PC-3 (cell line): ENCODE results near the gene SDK1. TPM values are rescaled to one million over a fixed set of nuclear protein-coding genes. Genes with fewer than 3 reads are reported as not detected.

ENCODE experiments used
- ATAC-seq: fragments of 200-7000 bp; cut with Tn5 transposase; 2 replicates; pipeline ENCODE4 v1.9.1; 2020; ENCODE audit warnings: mild to moderate bottlenecking, moderate library complexity
- BruUV-seq: library from RNA; stranded (reverse); fragments of 400-500 nt; replicated peaks from 2 replicates; lab custom pipeline; 2021; lab: Mats Ljungman, UMichigan
- CTCF ChIA-PET: fragments of 300-600 bp; sonication (Branson Sonifier 250); formaldehyde crosslinking; loops from one replicate; lab custom pipeline; 2022; ENCODE audit warnings: antibody characterized with exemption; lab: Charles Lee
- POLR2A ChIA-PET: fragments of 300-600 bp; sonication (Branson Sonifier 250); formaldehyde crosslinking; loops from one replicate; lab custom pipeline; 2022; ENCODE audit warnings: antibody characterized with exemption; ENCODE audit not compliant: unreplicated experiment; lab: Charles Lee
- DNase-seq: peaks from one replicate; pipeline ENCODE4 v3.0.0-alpha.2; 2015
- H2AFZ ChIP-seq: fragments of 300-600 bp; sonication (generic); 2 replicates; pipeline ENCODE4 v1.6.0; 2016; ENCODE audit warnings: antibody characterized with exemption, low read length
- H3F3A ChIP-seq: fragments of 300-600 bp; sonication (generic); one replicate; pipeline ENCODE4 v1.6.0; 2017; ENCODE audit warnings: antibody characterized with exemption, low read length, control low read depth, mild to moderate bottlenecking; ENCODE audit not compliant: unreplicated experiment
- H3K27ac ChIP-seq: fragments of 300-600 bp; sonication (generic); 2 replicates; pipeline ENCODE4 v1.5.1; 2016; ENCODE audit warnings: mild to moderate bottlenecking, low read length
- H3K27me3 ChIP-seq: fragments of 300-600 bp; sonication (generic); 2 replicates; pipeline ENCODE4 v1.6.1; 2016; ENCODE audit warnings: low read length, mixed read lengths
- H3K36me3 ChIP-seq: fragments of 300-600 bp; sonication (generic); 2 replicates; pipeline ENCODE4 v1.6.1; 2016; ENCODE audit warnings: low read depth, mixed run types, low read length, mixed read lengths
- H3K4me1 ChIP-seq: fragments of 300-600 bp; sonication (generic); 2 replicates; pipeline ENCODE4 v1.5.1; 2016; ENCODE audit warnings: low read length; ENCODE audit not compliant: insufficient read depth
- H3K4me2 ChIP-seq: fragments of 300-600 bp; sonication (generic); 2 replicates; pipeline ENCODE4 v1.6.0; 2016; ENCODE audit warnings: low read length
- H3K4me3 ChIP-seq: fragments of 300-600 bp; sonication (generic); 2 replicates; pipeline ENCODE4 v1.5.1; 2016; ENCODE audit warnings: mild to moderate bottlenecking, low read length, mixed read lengths
- H3K79me2 ChIP-seq: fragments of 300-600 bp; sonication (generic); 2 replicates; pipeline ENCODE4 v1.6.1; 2017; ENCODE audit warnings: low read length, mixed read lengths
- H3K9ac ChIP-seq: fragments of 300-600 bp; sonication (generic); 2 replicates; pipeline ENCODE4 v1.6.0; 2016; ENCODE audit warnings: mild to moderate bottlenecking, low read length
- H3K9me2 ChIP-seq: fragments of 300-600 bp; sonication (generic); replicated peaks from 2 replicates; pipeline ENCODE4 v1.6.1; 2016; ENCODE audit warnings: mixed run types, low read length, mixed read lengths
- H3K9me3 ChIP-seq: fragments of 300-600 bp; sonication (generic); 2 replicates; pipeline ENCODE4 v1.6.1; 2016; ENCODE audit warnings: low read length, mixed read lengths
- H4K20me1 ChIP-seq: fragments of 300-600 bp; sonication (generic); 2 replicates; pipeline ENCODE4 v1.6.1; 2016; ENCODE audit warnings: low read length, mixed read lengths
- CTCF ChIP-seq: fragments of 300-600 bp; sonication (generic); conservative IDR thresholded peaks from 2 replicates; pipeline ENCODE4 v1.5.1; 2017; ENCODE audit warnings: antibody characterized with exemption, low read depth, mild to moderate bottlenecking, low read length
- EZH2 ChIP-seq: fragments of 300-600 bp; sonication (generic); IDR thresholded peaks from one replicate; pipeline ENCODE4 v1.6.1; 2017; ENCODE audit warnings: antibody characterized with exemption, mild to moderate bottlenecking, low read length; ENCODE audit not compliant: unreplicated experiment
- EZH2phosphoT487 ChIP-seq: fragments of 300-600 bp; sonication (generic); IDR thresholded peaks from 2 replicates; pipeline ENCODE4 v1.6.1; 2018; ENCODE audit warnings: mild to moderate bottlenecking, antibody characterized with exemption, low read length, borderline replicate concordance
- intact Hi-C: fragments of 100-400 bp; cut with micrococcal nuclease; formaldehyde crosslinking; loops from 2 replicates; pipeline ENCODE4 v1.9.0; 2023
- total RNA-seq: library from RNA; depleted of rRNA; stranded (reverse); fragments of >200 nt; gene quantifications from 2 replicates; pipeline ENCODE4 v1.2.3, GENCODE V29; 2014

The SDK1 gene
- total RNA-seq, 1 experiment from 2014 or later = 2.8 TPM

- no peaks in the 10 kb centered on the region for H3K9me3 ChIP-seq
- no peaks in the 10 kb centered on the region for H3K27me3 ChIP-seq
- H3F3A ChIP-seq = no peaks in the 10 kb centered on the region
- H3K27ac ChIP-seq = no peak overlapping the region
- H3K79me2 ChIP-seq = no peaks in the 10 kb centered on the region
- BruUV-seq = no TSS peak
- ATAC-seq (no peak), DNase-seq (no peak)
- H3K9ac ChIP-seq = no peak overlapping the region
- H3K4me1 ChIP-seq = no peaks in the 10 kb centered on the region
- no peak overlapping the region for H2AFZ ChIP-seq
- ChIA-PET CTCF (no interaction called here), POLR2A (no interaction called here)
- intact Hi-C loops = no loop called here
- no peaks in the 10 kb centered on the region for H3K36me3 ChIP-seq
- H4K20me1 ChIP-seq = no peaks in the 10 kb centered on the region
- no peak overlapping the region for H3K4me2 ChIP-seq
- no peaks in the 10 kb centered on the region for H3K9me2 ChIP-seq
- H3K4me3 ChIP-seq = no peak overlapping the region
- TF ChIP-seq CTCF (no peak), EZH2 (no peak), EZH2phosphoT487 (no peak)
Measured at GRCh38 chr7:3866277-3866676, 565.2 kb downstream of the SDK1 start.

GRCh38 chr7:3867863-3868262, 566.8 kb downstream of the SDK1 start:
- TF ChIP-seq EZH2phosphoT487 = no peak
- TF ChIP-seq EZH2 = no peak
- Histone ChIP-seq H3K27ac (no peak overlapping the region), H3K9me3 (no peaks in the 10 kb centered on the region), H3K9ac (no peak overlapping the region), H2AFZ (no peak overlapping the region), H3K27me3 (no peaks in the 10 kb centered on the region), H3K4me1 (no peaks in the 10 kb centered on the region), H3K4me3 (no peak overlapping the region), H3K79me2 (no peaks in the 10 kb centered on the region), H3K9me2 (no peaks in the 10 kb centered on the region), H3K4me2 (no peak overlapping the region), H3F3A (no peaks in the 10 kb centered on the region), H3K36me3 (no peaks in the 10 kb centered on the region), H4K20me1 (no peaks in the 10 kb centered on the region)
- no peak for DNase-seq
- no peak for ATAC-seq
- ChIA-PET POLR2A (no interaction called here), CTCF (no interaction called here)
- intact Hi-C loops = no loop called here
- no TSS peak for BruUV-seq

GRCh38 chr7:3879355-3880075, 578.5 kb downstream of the SDK1 start:
- H3K79me2 ChIP-seq = no peaks in the 10 kb centered on the region
- CTCF ChIA-PET = no interaction called here
- intact Hi-C loops = no loop called here

More at GRCh38 chr7:3879355-3880075, 578.5 kb downstream of the SDK1 start:
- Histone ChIP-seq H3K27ac (no peak overlapping the region), H3K4me1 (no peaks in the 10 kb centered on the region), H3K9me3 (no peaks in the 10 kb centered on the region), H3K9ac (no peak overlapping the region), H3K27me3 (no peaks in the 10 kb centered on the region), H3K4me3 (no peak overlapping the region), H3F3A (no peaks in the 10 kb centered on the region), H3K4me2 (no peak overlapping the region), H3K9me2 (no peaks in the 10 kb centered on the region), H4K20me1 (no peaks in the 10 kb centered on the region), H3K36me3 (no peaks in the 10 kb centered on the region), H2AFZ (no peak overlapping the region)
- ATAC-seq (no peak), DNase-seq (no peak)
- BruUV-seq = no TSS peak
- TF ChIP-seq EZH2phosphoT487 = no peak
- no peak for TF ChIP-seq CTCF
- TF ChIP-seq EZH2 = no peak
- POLR2A ChIA-PET = no interaction called here
